ENCODE results near the gene NDRG4. TPM values are rescaled to one million over a fixed set of nuclear protein-coding genes. Genes with fewer than 3 reads are reported as not detected.

The NDRG4 gene
- total and polyA plus RNA-seq, 2 donors (not counting 3 experiments of a cell fraction or from before 2014, with no cell fraction given) = 35.8 to 74.3 TPM

GRCh38 chr16:58459344-58460218, 40.4 kb upstream of the NDRG4 start:
- TF ChIP-seq MAX (IDR thresholded peaks at IDR 0.05; ENCODE audit: insufficient read depth, insufficient read length) = no peak
- TF ChIP-seq POLR2A (IDR thresholded peaks at IDR 0.05; ENCODE audit: low read depth, low read length) = no peak
- no peak for TF ChIP-seq MYC (IDR thresholded peaks at IDR 0.05; ENCODE audit: low read depth, low read length)
- no peak for TF ChIP-seq GATA2 (IDR thresholded peaks at IDR 0.05; ENCODE audit: insufficient read depth, insufficient read length, low read depth, low read length)
- peak; percentile 66 for TF ChIP-seq FOS (IDR thresholded peaks at IDR 0.05; ENCODE audit: borderline replicate concordance, insufficient read depth, low read length)
- TF ChIP-seq EZH2 (IDR thresholded peaks at IDR 0.05; ENCODE audit: borderline replicate concordance, low read depth, low read length, severe bottlenecking) = no peak
- TF ChIP-seq POLR2AphosphoS5 (IDR thresholded peaks at IDR 0.05; ENCODE audit: insufficient read depth, low read depth, low read length) = peak; percentile 19
- peak; percentile 79 for TF ChIP-seq JUN (IDR thresholded peaks at IDR 0.05; ENCODE audit: borderline replicate concordance, insufficient read depth, insufficient read length, low read depth)
- POLR2A ChIA-PET = interaction anchor here (0.5 kb wide), 1 partner anchor 1210 kb away, joined by 3 read pairs; no protein-coding TSS in a partner anchor
- Histone ChIP-seq H3K9me1 (replicated peaks; ENCODE audit: control insufficient read depth, extremely low read depth, insufficient read depth, low read length) (no peaks in the 10 kb centered on the region), H3K4me1 (ENCODE audit: control insufficient read depth, extremely low read depth, insufficient read depth, low read length) (peaks cover 32% of the 10 kb centered on the region), H3K4me3 (replicated peaks in 1 of 3; ENCODE audit: insufficient read depth in 1 of 3, low read depth in 1 of 3, low read length in 3 of 3) (no peak overlapping the region), H3K27ac (ENCODE audit: insufficient read depth, low read depth, low read length) (no peak overlapping the region), H4K20me1 (replicated peaks; ENCODE audit: control insufficient read depth, extremely low read depth, insufficient read depth, low read length) (no peaks in the 10 kb centered on the region), H3K79me2 (ENCODE audit: control insufficient read depth, insufficient read depth, low read length) (no peaks in the 10 kb centered on the region), H2AFZ (ENCODE audit: low read depth, low read length) (no peak overlapping the region), H3K27me3 (ENCODE audit: control insufficient read depth in 2 of 2, insufficient read depth in 2 of 2, low read length in 2 of 2) (peaks cover 0 to 4% of the 10 kb centered on the region in 2 experiments), H3K9ac (replicated peaks; ENCODE audit: extremely low read depth, insufficient read depth, low read length) (no peak overlapping the region), H3K4me2 (ENCODE audit: insufficient read depth, low read length) (no peak overlapping the region), H3K36me3 (ENCODE audit: control insufficient read depth in 2 of 2, extremely low read depth in 1 of 2, insufficient read depth in 2 of 2, low read length in 2 of 2) (no peaks in the 10 kb centered on the region), H3K9me3 (replicated peaks; ENCODE audit: control insufficient read depth, insufficient read depth, low read length) (no peaks in the 10 kb centered on the region)
- CTCF ChIA-PET = interaction anchor here (0.5 to 1.2 kb wide), 6 partner anchors 18 to 508 kb away, joined by 3 to 4 read pairs (median 3); no protein-coding TSS in a partner anchor
- peak; percentile 87 for DNase-seq (ENCODE audit: low read depth, low spot score)
- dilution Hi-C loops (cut with MboI; ENCODE audit: extremely low pct_ligation_motif_present, low sequenced_read_pairs) (no loop called here), intact Hi-C loops (cut with micrococcal nuclease) (loop anchor here (5.0 kb wide), 1 partner anchor 42 kb away; no protein-coding TSS in a partner anchor)
- peak; percentile 65 for FAIRE-seq
- no TSS peak for BruUV-seq (replicated peaks)

Data from endothelial cell of umbilical vein (primary cell).